SK-N-MC (cell line): ENCODE measurements around the gene GALNT15.

Experiments used
- DNase-seq: peaks from one replicate; pipeline ENCODE4 v3.0.0-alpha.2; 2011; ENCODE audit warnings: low read depth, low spot score
- H3K27ac ChIP-seq: fragments of 200-600 bp; sonication (generic); 2 replicates; pipeline ENCODE4 v1.5.1; 2016; ENCODE audit warnings: mixed run types
- H3K36me3 ChIP-seq: fragments of 200-600 bp; sonication (generic); 2 replicates; pipeline ENCODE4 v1.6.1; 2017; ENCODE audit warnings: antibody characterized with exemption, low read length, mixed read lengths; ENCODE audit not compliant: insufficient read depth
- H3K4me3 ChIP-seq: fragments of 200-600 bp; sonication (generic); 2 replicates; pipeline ENCODE4 v1.5.1; 2016
- H3K9ac ChIP-seq: fragments of 200-600 bp; sonication (generic); 2 replicates; pipeline ENCODE4 v1.8.0; 2017; ENCODE audit warnings: mixed run types, mixed read lengths; ENCODE audit not compliant: insufficient read length
- H3K9me3 ChIP-seq: fragments of 200-600 bp; sonication (generic); 2 replicates; pipeline ENCODE4 v1.6.1; 2017; ENCODE audit warnings: low read depth, mild to moderate bottlenecking, antibody characterized with exemption, low read length, moderate library complexity, mixed read lengths
- EZH2 ChIP-seq: fragments of 200-600 bp; sonication (generic); IDR thresholded peaks from one replicate; pipeline ENCODE4 v1.6.1; 2017; ENCODE audit warnings: antibody characterized with exemption
- FOXP2 ChIP-seq: optimal IDR thresholded peaks from 2 replicates; pipeline ENCODE3; 2011; ENCODE audit warnings: mild to moderate bottlenecking, moderate library complexity; ENCODE audit not compliant: insufficient read depth; ENCODE audit errors: extremely low read length, control extremely low read depth
- POLR2AphosphoS5 ChIP-seq: IDR thresholded peaks from 2 replicates; pipeline ENCODE4 v1.6.1; 2012; ENCODE audit warnings: mild to moderate bottlenecking, low read depth, low read length, borderline replicate concordance

The GALNT15 gene

GRCh38 chr3:16189201-16189600 is 14.7 kb downstream of the GALNT15 start:
- Histone ChIP-seq H3K9me3 (no peaks in the 10 kb centered on the region), H3K4me3 (no peak overlapping the region), H3K27ac (no peak overlapping the region), H3K36me3 (no peaks in the 10 kb centered on the region), H3K9ac (no peak overlapping the region)
- TF ChIP-seq FOXP2: no peak
- TF ChIP-seq EZH2: no peak
- no peak for TF ChIP-seq POLR2AphosphoS5
- no peak for DNase-seq

- Histone ChIP-seq H3K36me3 (no peaks in the 10 kb centered on the region), H3K9me3 (no peaks in the 10 kb centered on the region), H3K9ac (no peak overlapping the region), H3K27ac (no peak overlapping the region), H3K4me3 (no peak overlapping the region)
- no peak for DNase-seq
- no peak for TF ChIP-seq EZH2
- TF ChIP-seq FOXP2: no peak
- TF ChIP-seq POLR2AphosphoS5: no peak
These were observed 16.2 kb downstream of the GALNT15 start for GRCh38 chr3:16190704-16191103.

- no peak overlapping the region for H3K9ac ChIP-seq
- TF ChIP-seq POLR2AphosphoS5: no peak
- TF ChIP-seq EZH2: no peak
- no peak for TF ChIP-seq FOXP2
- H3K27ac ChIP-seq: no peak overlapping the region
- H3K36me3 ChIP-seq: no peaks in the 10 kb centered on the region
- no peak for DNase-seq
- H3K9me3 ChIP-seq: no peaks in the 10 kb centered on the region
- no peak overlapping the region for H3K4me3 ChIP-seq
These were observed 17.1 kb downstream of the GALNT15 start for GRCh38 chr3:16191591-16191990.

GRCh38 chr3:16192176-16192811 is 17.8 kb downstream of the GALNT15 start:
- TF ChIP-seq FOXP2 (no peak), EZH2 (no peak), POLR2AphosphoS5 (no peak)
- no peak overlapping the region for H3K9ac ChIP-seq
- DNase-seq: no peak
- H3K9me3 ChIP-seq: no peaks in the 10 kb centered on the region
- H3K4me3 ChIP-seq: no peak overlapping the region
- H3K36me3 ChIP-seq: no peaks in the 10 kb centered on the region
- no peak overlapping the region for H3K27ac ChIP-seq

GRCh38 chr3:16198427-16198826 is 23.9 kb downstream of the GALNT15 start:
- Histone ChIP-seq H3K9ac (no peak overlapping the region), H3K36me3 (no peaks in the 10 kb centered on the region), H3K4me3 (no peak overlapping the region), H3K9me3 (no peaks in the 10 kb centered on the region), H3K27ac (no peak overlapping the region)
- no peak for DNase-seq
- no peak for TF ChIP-seq POLR2AphosphoS5
- TF ChIP-seq EZH2: no peak
- TF ChIP-seq FOXP2: no peak

GRCh38 chr3:16199769-16200168 is 25.3 kb downstream of the GALNT15 start:
- Histone ChIP-seq H3K9me3 (no peaks in the 10 kb centered on the region), H3K36me3 (no peaks in the 10 kb centered on the region), H3K27ac (no peak overlapping the region), H3K9ac (no peak overlapping the region), H3K4me3 (no peak overlapping the region)
- DNase-seq: no peak
- TF ChIP-seq EZH2 (no peak), POLR2AphosphoS5 (no peak), FOXP2 (no peak)

- H3K27ac ChIP-seq: no peak overlapping the region
- no peak for TF ChIP-seq EZH2
- no peak for TF ChIP-seq POLR2AphosphoS5
- no peak for TF ChIP-seq FOXP2
- no peaks in the 10 kb centered on the region for H3K9me3 ChIP-seq
- H3K9ac ChIP-seq: no peak overlapping the region
- no peak for DNase-seq
- no peaks in the 10 kb centered on the region for H3K36me3 ChIP-seq
- no peak overlapping the region for H3K4me3 ChIP-seq
These were observed 25.9 kb downstream of the GALNT15 start for GRCh38 chr3:16200411-16200810.

- H3K9ac ChIP-seq: no peak overlapping the region
- no peak overlapping the region for H3K27ac ChIP-seq
- H3K9me3 ChIP-seq: no peaks in the 10 kb centered on the region
- no peak overlapping the region for H3K4me3 ChIP-seq
- TF ChIP-seq EZH2 (no peak), POLR2AphosphoS5 (no peak), FOXP2 (no peak)
- H3K36me3 ChIP-seq: no peaks in the 10 kb centered on the region
- no peak for DNase-seq
These were observed 28.6 kb downstream of the GALNT15 start for GRCh38 chr3:16203031-16203430.
